NCI-H2196 treated with DMSO at 0.1 percent for 48 hours (cell line): ENCODE measurements around the gene DAPK1.
A peak's percentile ranks its signal among the peaks of the same experiment; 100 is the strongest.

ENCODE experiments used
- DNase-seq: peaks from one replicate; lab custom pipeline; 2025; ENCODE audit not compliant: unreplicated experiment; lab: John Stamatoyannopoulos, UW

Gene DAPK1

GRCh38 chr9:87662808-87663528 is 165.3 kb downstream of the DAPK1 start:
- no peak for DNase-seq

- no peak for DNase-seq
Observed at GRCh38 chr9:87663556-87663955, 165.9 kb downstream of the DAPK1 start.

GRCh38 chr9:87664153-87665060 is 166.7 kb downstream of the DAPK1 start:
- DNase-seq: no peak

GRCh38 chr9:87665505-87665904 is 167.8 kb downstream of the DAPK1 start:
- DNase-seq: no peak

GRCh38 chr9:87667164-87667738 is 169.6 kb downstream of the DAPK1 start:
- DNase-seq: no peak

- DNase-seq: no peak
Observed at GRCh38 chr9:87668222-87668621, 170.6 kb downstream of the DAPK1 start.

- no peak for DNase-seq
Observed at GRCh38 chr9:87668722-87669121, 171.1 kb downstream of the DAPK1 start.

GRCh38 chr9:87670572-87671264 is 173.1 kb downstream of the DAPK1 start:
- no peak for DNase-seq

GRCh38 chr9:87671478-87671877 is 173.8 kb downstream of the DAPK1 start:
- DNase-seq: no peak

- no peak for DNase-seq
Observed at GRCh38 chr9:87671925-87672324, 174.3 kb downstream of the DAPK1 start.

- DNase-seq: no peak
Observed at GRCh38 chr9:87672586-87672985, 174.9 kb downstream of the DAPK1 start.

GRCh38 chr9:87673446-87674120 is 175.9 kb downstream of the DAPK1 start:
- DNase-seq: no peak

GRCh38 chr9:87674565-87675299 is 177.1 kb downstream of the DAPK1 start:
- DNase-seq: no peak

- DNase-seq: no peak
Observed at GRCh38 chr9:87675906-87676515, 178.3 kb downstream of the DAPK1 start.

GRCh38 chr9:87676976-87677775 is 179.5 kb downstream of the DAPK1 start:
- no peak for DNase-seq

GRCh38 chr9:87677776-87678587 is 180.3 kb downstream of the DAPK1 start:
- no peak for DNase-seq

- peak; percentile 22 for DNase-seq
Observed at GRCh38 chr9:87678650-87679355, 181.1 kb downstream of the DAPK1 start.
